ENCODE results near the gene PARD3.

DNA sequence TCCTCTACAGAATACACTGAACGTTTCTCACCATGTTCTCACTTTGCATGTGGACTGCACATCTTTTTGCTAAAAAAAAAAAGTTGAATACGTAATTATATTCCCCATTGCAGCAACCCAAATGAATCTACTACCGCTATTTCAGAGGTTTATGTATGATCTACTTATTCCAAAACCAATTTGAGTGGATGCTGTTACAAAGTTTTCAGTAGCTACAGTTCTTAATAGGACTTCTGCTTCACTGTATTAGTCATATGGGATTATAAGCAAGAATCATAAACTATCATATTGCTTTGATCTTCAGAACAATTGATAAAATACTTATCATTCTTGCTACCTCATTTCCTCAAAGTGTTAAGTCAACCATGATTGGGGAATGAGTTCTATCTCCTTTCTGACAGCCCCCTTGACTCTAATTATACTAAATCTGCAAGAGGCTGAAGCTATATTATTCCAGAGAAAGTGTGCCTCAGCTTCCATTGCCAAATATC is 257.0 kb downstream of the PARD3 start:
- TF ChIP-seq, protein P1, sequence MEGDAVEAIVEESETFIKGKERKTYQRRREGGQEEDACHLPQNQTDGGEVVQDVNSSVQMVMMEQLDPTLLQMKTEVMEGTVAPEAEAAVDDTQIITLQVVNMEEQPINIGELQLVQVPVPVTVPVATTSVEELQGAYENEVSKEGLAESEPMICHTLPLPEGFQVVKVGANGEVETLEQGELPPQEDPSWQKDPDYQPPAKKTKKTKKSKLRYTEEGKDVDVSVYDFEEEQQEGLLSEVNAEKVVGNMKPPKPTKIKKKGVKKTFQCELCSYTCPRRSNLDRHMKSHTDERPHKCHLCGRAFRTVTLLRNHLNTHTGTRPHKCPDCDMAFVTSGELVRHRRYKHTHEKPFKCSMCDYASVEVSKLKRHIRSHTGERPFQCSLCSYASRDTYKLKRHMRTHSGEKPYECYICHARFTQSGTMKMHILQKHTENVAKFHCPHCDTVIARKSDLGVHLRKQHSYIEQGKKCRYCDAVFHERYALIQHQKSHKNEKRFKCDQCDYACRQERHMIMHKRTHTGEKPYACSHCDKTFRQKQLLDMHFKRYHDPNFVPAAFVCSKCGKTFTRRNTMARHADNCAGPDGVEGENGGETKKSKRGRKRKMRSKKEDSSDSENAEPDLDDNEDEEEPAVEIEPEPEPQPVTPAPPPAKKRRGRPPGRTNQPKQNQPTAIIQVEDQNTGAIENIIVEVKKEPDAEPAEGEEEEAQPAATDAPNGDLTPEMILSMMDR (IDR thresholded peaks at IDR 0.05; ENCODE audit: insufficient read depth, low read depth, low read length) = no peak
- no peak for TF ChIP-seq EZH2 (IDR thresholded peaks at IDR 0.05; ENCODE audit: insufficient read depth, low read length)

Measured in astrocyte (in vitro differentiated cells and primary cell).